PC-3 (cell line): ENCODE results near the gene HLA-DPA1. TPM values are rescaled to one million over a fixed set of nuclear protein-coding genes. Genes with fewer than 3 reads are reported as not detected.

ENCODE experiments used
- ATAC-seq: fragments of 200-7000 bp; cut with Tn5 transposase; 2 replicates; pipeline ENCODE4 v1.9.1; 2020; ENCODE audit warnings: mild to moderate bottlenecking, moderate library complexity
- BruUV-seq: library from RNA; stranded (reverse); fragments of 400-500 nt; replicated peaks from 2 replicates; lab custom pipeline; 2021; lab: Mats Ljungman, UMichigan
- CTCF ChIA-PET: fragments of 300-600 bp; sonication (Branson Sonifier 250); formaldehyde crosslinking; loops from one replicate; lab custom pipeline; 2022; ENCODE audit warnings: antibody characterized with exemption; lab: Charles Lee
- POLR2A ChIA-PET: fragments of 300-600 bp; sonication (Branson Sonifier 250); formaldehyde crosslinking; loops from one replicate; lab custom pipeline; 2022; ENCODE audit warnings: antibody characterized with exemption; ENCODE audit not compliant: unreplicated experiment; lab: Charles Lee
- DNase-seq: peaks from one replicate; pipeline ENCODE4 v3.0.0-alpha.2; 2015
- H2AFZ ChIP-seq: fragments of 300-600 bp; sonication (generic); 2 replicates; pipeline ENCODE4 v1.6.0; 2016; ENCODE audit warnings: antibody characterized with exemption, low read length
- H3F3A ChIP-seq: fragments of 300-600 bp; sonication (generic); one replicate; pipeline ENCODE4 v1.6.0; 2017; ENCODE audit warnings: antibody characterized with exemption, low read length, control low read depth, mild to moderate bottlenecking; ENCODE audit not compliant: unreplicated experiment
- H3K27ac ChIP-seq: fragments of 300-600 bp; sonication (generic); 2 replicates; pipeline ENCODE4 v1.5.1; 2016; ENCODE audit warnings: mild to moderate bottlenecking, low read length
- H3K27me3 ChIP-seq: fragments of 300-600 bp; sonication (generic); 2 replicates; pipeline ENCODE4 v1.6.1; 2016; ENCODE audit warnings: low read length, mixed read lengths
- H3K36me3 ChIP-seq: fragments of 300-600 bp; sonication (generic); 2 replicates; pipeline ENCODE4 v1.6.1; 2016; ENCODE audit warnings: low read depth, mixed run types, low read length, mixed read lengths
- H3K4me1 ChIP-seq: fragments of 300-600 bp; sonication (generic); 2 replicates; pipeline ENCODE4 v1.5.1; 2016; ENCODE audit warnings: low read length; ENCODE audit not compliant: insufficient read depth
- H3K4me2 ChIP-seq: fragments of 300-600 bp; sonication (generic); 2 replicates; pipeline ENCODE4 v1.6.0; 2016; ENCODE audit warnings: low read length
- H3K4me3 ChIP-seq: fragments of 300-600 bp; sonication (generic); 2 replicates; pipeline ENCODE4 v1.5.1; 2016; ENCODE audit warnings: mild to moderate bottlenecking, low read length, mixed read lengths
- H3K79me2 ChIP-seq: fragments of 300-600 bp; sonication (generic); 2 replicates; pipeline ENCODE4 v1.6.1; 2017; ENCODE audit warnings: low read length, mixed read lengths
- H3K9ac ChIP-seq: fragments of 300-600 bp; sonication (generic); 2 replicates; pipeline ENCODE4 v1.6.0; 2016; ENCODE audit warnings: mild to moderate bottlenecking, low read length
- H3K9me2 ChIP-seq: fragments of 300-600 bp; sonication (generic); replicated peaks from 2 replicates; pipeline ENCODE4 v1.6.1; 2016; ENCODE audit warnings: mixed run types, low read length, mixed read lengths
- H3K9me3 ChIP-seq: fragments of 300-600 bp; sonication (generic); 2 replicates; pipeline ENCODE4 v1.6.1; 2016; ENCODE audit warnings: low read length, mixed read lengths
- H4K20me1 ChIP-seq: fragments of 300-600 bp; sonication (generic); 2 replicates; pipeline ENCODE4 v1.6.1; 2016; ENCODE audit warnings: low read length, mixed read lengths
- EZH2 ChIP-seq: fragments of 300-600 bp; sonication (generic); IDR thresholded peaks from one replicate; pipeline ENCODE4 v1.6.1; 2017; ENCODE audit warnings: antibody characterized with exemption, mild to moderate bottlenecking, low read length; ENCODE audit not compliant: unreplicated experiment
- EZH2phosphoT487 ChIP-seq: fragments of 300-600 bp; sonication (generic); IDR thresholded peaks from 2 replicates; pipeline ENCODE4 v1.6.1; 2018; ENCODE audit warnings: mild to moderate bottlenecking, antibody characterized with exemption, low read length, borderline replicate concordance
- intact Hi-C: fragments of 100-400 bp; cut with micrococcal nuclease; formaldehyde crosslinking; loops from 2 replicates; pipeline ENCODE4 v1.9.0; 2023
- total RNA-seq: library from RNA; depleted of rRNA; stranded (reverse); fragments of >200 nt; gene quantifications from 2 replicates; pipeline ENCODE4 v1.2.3, GENCODE V29; 2014
- TF ChIP-seq, protein P1 (sequence below): fragments of 300-600 bp; sonication (generic); conservative IDR thresholded peaks from 2 replicates; pipeline ENCODE4 v1.5.1; 2017; ENCODE audit warnings: antibody characterized with exemption, low read depth, mild to moderate bottlenecking, low read length

HLA-DPA1 gene
- total RNA-seq, 1 experiment from 2014 or later, result not detected

DNA sequence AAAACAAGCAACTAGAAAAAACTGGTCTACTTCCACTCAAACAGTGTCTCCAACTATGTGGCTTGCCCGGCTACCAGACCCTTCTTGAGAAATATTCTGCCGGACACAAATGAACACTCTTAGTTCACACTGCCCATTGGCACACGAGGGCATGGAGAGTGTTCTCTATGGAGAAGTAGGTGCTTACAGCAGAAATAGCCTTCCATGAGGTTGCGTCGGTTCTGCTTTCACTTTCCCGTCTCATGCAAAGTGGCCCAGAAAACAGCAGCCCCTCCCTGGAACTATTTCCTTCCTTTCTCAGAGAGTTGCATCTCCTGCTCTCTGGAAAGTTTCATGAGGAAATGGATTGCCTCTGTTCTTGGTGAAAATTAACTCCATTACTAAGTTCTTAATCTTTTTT lies 54.5 kb downstream of the HLA-DPA1 start:
- Histone ChIP-seq H3K36me3 (no peaks in the 10 kb centered on the region), H3K9me2 (no peaks in the 10 kb centered on the region), H3F3A (no peaks in the 10 kb centered on the region), H3K4me2 (no peak overlapping the region), H2AFZ (no peak overlapping the region), H3K27ac (no peak overlapping the region), H3K9ac (no peak overlapping the region), H4K20me1 (no peaks in the 10 kb centered on the region), H3K4me1 (no peaks in the 10 kb centered on the region), H3K79me2 (no peaks in the 10 kb centered on the region), H3K9me3 (no peaks in the 10 kb centered on the region), H3K27me3 (peaks cover 71% of the 10 kb centered on the region), H3K4me3 (no peak overlapping the region)
- ATAC-seq (no peak), DNase-seq (no peak)
- BruUV-seq, result no TSS peak
- no peak for TF ChIP-seq EZH2
- TF ChIP-seq, protein P1, sequence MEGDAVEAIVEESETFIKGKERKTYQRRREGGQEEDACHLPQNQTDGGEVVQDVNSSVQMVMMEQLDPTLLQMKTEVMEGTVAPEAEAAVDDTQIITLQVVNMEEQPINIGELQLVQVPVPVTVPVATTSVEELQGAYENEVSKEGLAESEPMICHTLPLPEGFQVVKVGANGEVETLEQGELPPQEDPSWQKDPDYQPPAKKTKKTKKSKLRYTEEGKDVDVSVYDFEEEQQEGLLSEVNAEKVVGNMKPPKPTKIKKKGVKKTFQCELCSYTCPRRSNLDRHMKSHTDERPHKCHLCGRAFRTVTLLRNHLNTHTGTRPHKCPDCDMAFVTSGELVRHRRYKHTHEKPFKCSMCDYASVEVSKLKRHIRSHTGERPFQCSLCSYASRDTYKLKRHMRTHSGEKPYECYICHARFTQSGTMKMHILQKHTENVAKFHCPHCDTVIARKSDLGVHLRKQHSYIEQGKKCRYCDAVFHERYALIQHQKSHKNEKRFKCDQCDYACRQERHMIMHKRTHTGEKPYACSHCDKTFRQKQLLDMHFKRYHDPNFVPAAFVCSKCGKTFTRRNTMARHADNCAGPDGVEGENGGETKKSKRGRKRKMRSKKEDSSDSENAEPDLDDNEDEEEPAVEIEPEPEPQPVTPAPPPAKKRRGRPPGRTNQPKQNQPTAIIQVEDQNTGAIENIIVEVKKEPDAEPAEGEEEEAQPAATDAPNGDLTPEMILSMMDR, result no peak
- TF ChIP-seq EZH2phosphoT487, result no peak
- CTCF ChIA-PET, result no interaction called here
- intact Hi-C loops, result no loop called here
- POLR2A ChIA-PET, result no interaction called here

- Histone ChIP-seq H3K36me3 (no peaks in the 10 kb centered on the region), H3K9me3 (no peaks in the 10 kb centered on the region), H3K4me1 (no peaks in the 10 kb centered on the region), H3K79me2 (no peaks in the 10 kb centered on the region), H2AFZ (no peak overlapping the region), H3F3A (no peaks in the 10 kb centered on the region), H3K9ac (no peak overlapping the region), H3K4me3 (no peak overlapping the region), H3K27me3 (peaks cover 76% of the 10 kb centered on the region), H3K4me2 (no peak overlapping the region), H3K9me2 (no peaks in the 10 kb centered on the region), H3K27ac (no peak overlapping the region), H4K20me1 (no peaks in the 10 kb centered on the region)
- TF ChIP-seq, protein P1, result no peak
- TF ChIP-seq EZH2 (no peak), EZH2phosphoT487 (no peak)
- ATAC-seq (no peak), DNase-seq (no peak)
- intact Hi-C loops, result no loop called here
- BruUV-seq, result no TSS peak
- ChIA-PET POLR2A (no interaction called here), CTCF (no interaction called here)
Measured at GRCh38 chr6:33018418-33018817, 55.0 kb downstream of the HLA-DPA1 start.

GRCh38 chr6:33017694-33018353 lies 55.6 kb downstream of the HLA-DPA1 start:
- H3K79me2 ChIP-seq, result no peaks in the 10 kb centered on the region
- CTCF ChIA-PET, result no interaction called here
- TF ChIP-seq EZH2 (no peak), EZH2phosphoT487 (no peak)
- TF ChIP-seq, protein P1, result no peak
- no peak overlapping the region for H3K9ac ChIP-seq
- intact Hi-C loops, result no loop called here
- no peak overlapping the region for H3K4me2 ChIP-seq
- no peak overlapping the region for H3K27ac ChIP-seq
- no peaks in the 10 kb centered on the region for H3K4me1 ChIP-seq
- H3K9me3 ChIP-seq, result no peaks in the 10 kb centered on the region
- BruUV-seq, result no TSS peak
- H3K4me3 ChIP-seq, result no peak overlapping the region
- no peak for ATAC-seq
- H3K9me2 ChIP-seq, result no peaks in the 10 kb centered on the region
- peaks cover 82% of the 10 kb centered on the region for H3K27me3 ChIP-seq
- POLR2A ChIA-PET, result no interaction called here
- no peaks in the 10 kb centered on the region for H3K36me3 ChIP-seq
- DNase-seq, result no peak
- no peaks in the 10 kb centered on the region for H3F3A ChIP-seq
- no peak overlapping the region for H2AFZ ChIP-seq
- H4K20me1 ChIP-seq, result no peaks in the 10 kb centered on the region
